ENCODE data around the gene AQP2.
"Not testable (repeated sequence)": the region's sequence is repeated elsewhere in the genome, so short reads cannot be mapped to it uniquely, and the experiment has no call there.

DNA sequence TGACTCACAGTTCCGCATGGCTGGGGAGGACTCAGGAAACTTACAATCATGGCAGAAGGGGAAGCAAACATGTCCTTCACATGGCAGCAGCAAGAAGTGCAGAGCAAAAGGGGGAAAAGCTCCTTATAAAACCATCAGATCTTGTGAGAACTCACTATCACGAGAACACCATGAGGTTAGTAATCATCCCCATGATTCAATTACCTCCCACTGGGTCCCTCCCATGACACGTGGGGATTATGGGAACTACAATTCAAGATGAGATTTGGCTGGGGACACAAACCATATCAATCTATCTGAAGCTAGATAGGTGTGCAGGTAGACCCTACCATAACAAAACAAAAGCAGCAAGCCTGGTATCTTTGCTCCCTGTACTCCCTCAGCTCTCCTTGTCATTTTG is 35.9 kb downstream of the AQP2 start:
- not testable (repeated sequence) for TF ChIP-seq CTCF (conservative IDR thresholded peaks at IDR 0.05); ZFX (IDR thresholded peaks at IDR 0.05)

Measured in C4-2B (cell line).